ENCODE measurements around the gene WDCP. TPM values are rescaled to one million over a fixed set of nuclear protein-coding genes. Genes with fewer than 3 reads are reported as not detected.
"Not testable (repeated sequence)": the region's sequence is repeated elsewhere in the genome, so short reads cannot be mapped to it uniquely, and the experiment has no call there.

WDCP gene
- polyA plus RNA-seq, 1 donor from 2014 or later = 15.7 TPM

DNA sequence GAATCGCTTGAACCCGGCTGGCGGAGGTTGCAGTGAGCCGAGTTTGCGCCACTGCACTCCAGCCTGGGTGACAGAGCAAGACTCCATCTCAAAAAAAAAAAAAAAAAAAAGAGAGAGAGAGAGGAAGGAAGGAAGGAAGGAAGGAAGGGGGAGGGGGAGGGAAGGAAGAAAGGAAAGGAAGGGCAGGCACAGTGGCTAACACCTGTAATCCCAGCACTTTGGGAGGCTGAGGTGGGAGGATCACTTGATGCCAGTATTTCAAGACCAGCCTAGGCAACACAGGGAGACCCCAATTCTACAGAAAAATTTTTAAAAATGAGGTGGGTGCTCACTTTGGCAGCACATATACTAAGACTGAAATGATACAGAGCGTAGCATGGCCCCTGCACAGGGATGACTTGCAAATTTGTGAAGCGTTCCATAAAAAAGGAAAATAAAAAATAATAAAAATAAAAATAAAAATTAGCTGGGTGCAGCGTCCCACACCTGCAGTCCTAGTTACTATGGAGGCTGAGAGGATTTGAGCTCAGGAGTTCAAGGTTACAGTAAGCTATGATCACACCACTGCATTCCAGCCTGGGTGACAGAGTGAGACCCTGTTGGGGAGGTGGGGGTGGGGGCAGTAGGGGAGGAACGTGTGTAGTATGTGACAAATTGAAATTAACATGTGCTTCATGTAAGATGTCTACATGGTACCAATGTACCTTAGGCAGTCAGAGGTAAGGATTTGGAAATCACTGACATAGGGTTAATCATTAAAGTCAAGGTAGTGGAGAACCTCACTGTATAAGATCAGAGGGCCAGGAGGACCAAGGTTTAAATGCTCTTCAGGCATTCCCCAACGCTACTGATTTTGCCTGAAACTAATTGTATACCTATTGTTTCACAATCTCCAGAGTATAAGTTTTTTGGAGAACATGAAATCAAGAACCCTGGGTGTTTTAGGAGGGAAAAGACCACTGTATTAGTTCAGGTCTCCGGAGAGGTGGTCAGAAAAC is 1.4 kb downstream of the WDCP start:
- Histone ChIP-seq H2AFZ (ENCODE audit: low read depth, low read length) (no peak overlapping the region), H3K4me3 (ENCODE audit: low read length) (peak overlapping the region; percentile 75)

DNA sequence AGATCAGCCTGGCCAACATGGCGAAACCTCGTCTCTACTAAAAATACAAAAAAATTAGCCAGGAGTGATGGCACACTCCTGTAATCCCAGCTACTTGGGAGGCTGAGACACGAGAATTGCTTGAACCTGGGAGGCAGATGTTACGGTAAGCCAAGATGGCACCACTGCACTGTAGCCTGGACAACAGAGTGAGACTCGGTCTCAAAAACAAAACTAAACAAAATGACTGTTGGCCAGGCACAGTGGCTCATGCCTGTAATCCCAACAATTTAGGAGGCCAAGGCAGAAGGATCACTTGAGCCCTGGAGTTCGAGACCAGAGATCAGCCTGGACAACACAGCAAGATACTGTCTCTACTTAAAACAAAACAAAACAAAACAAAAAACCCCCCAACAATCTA is 4.1 kb downstream of the WDCP start:
- not testable (repeated sequence) for H3K4me2 ChIP-seq (ENCODE audit: low read length); H3K27me3 ChIP-seq (ENCODE audit: insufficient read depth, low read depth, low read length); H3F3A ChIP-seq (ENCODE audit: insufficient read depth, low read length, poor library complexity, severe bottlenecking); H3K9me3 ChIP-seq (ENCODE audit: low read length); H3K36me3 ChIP-seq (ENCODE audit: insufficient read depth, low read length); H3K4me3 ChIP-seq (ENCODE audit: low read length); H4K20me1 ChIP-seq (ENCODE audit: insufficient read depth); H3K27ac ChIP-seq (ENCODE audit: low read length); H3K9me2 ChIP-seq (ENCODE audit: insufficient read depth, low read length); H2AFZ ChIP-seq (ENCODE audit: low read depth, low read length); H3K9ac ChIP-seq (ENCODE audit: low read length)
- H3K79me2 ChIP-seq (replicated peaks; ENCODE audit: insufficient read depth, low read length) = peaks cover 12% of the 10 kb centered on the region

More for the DNA sequence above, 1.4 kb downstream of the WDCP start:
- peaks cover 12% of the 10 kb centered on the region for H3K79me2 ChIP-seq (replicated peaks; ENCODE audit: insufficient read depth, low read length)
- H3K36me3 ChIP-seq (ENCODE audit: insufficient read depth, low read length) = no peaks in the 10 kb centered on the region
- TF ChIP-seq SMC3 (conservative IDR thresholded peaks at IDR 0.05; ENCODE audit: poor library complexity) (no peak), EZH2 (IDR thresholded peaks at IDR 0.05; ENCODE audit: borderline replicate concordance, insufficient read depth, low read length, poor library complexity, severe bottlenecking) (no peak), POLR2AphosphoS5 (IDR thresholded peaks at IDR 0.05) (no peak), MXI1 (conservative IDR thresholded peaks at IDR 0.05; ENCODE audit: poor library complexity, severe bottlenecking) (no peak)
- TF ChIP-seq, protein P1, sequence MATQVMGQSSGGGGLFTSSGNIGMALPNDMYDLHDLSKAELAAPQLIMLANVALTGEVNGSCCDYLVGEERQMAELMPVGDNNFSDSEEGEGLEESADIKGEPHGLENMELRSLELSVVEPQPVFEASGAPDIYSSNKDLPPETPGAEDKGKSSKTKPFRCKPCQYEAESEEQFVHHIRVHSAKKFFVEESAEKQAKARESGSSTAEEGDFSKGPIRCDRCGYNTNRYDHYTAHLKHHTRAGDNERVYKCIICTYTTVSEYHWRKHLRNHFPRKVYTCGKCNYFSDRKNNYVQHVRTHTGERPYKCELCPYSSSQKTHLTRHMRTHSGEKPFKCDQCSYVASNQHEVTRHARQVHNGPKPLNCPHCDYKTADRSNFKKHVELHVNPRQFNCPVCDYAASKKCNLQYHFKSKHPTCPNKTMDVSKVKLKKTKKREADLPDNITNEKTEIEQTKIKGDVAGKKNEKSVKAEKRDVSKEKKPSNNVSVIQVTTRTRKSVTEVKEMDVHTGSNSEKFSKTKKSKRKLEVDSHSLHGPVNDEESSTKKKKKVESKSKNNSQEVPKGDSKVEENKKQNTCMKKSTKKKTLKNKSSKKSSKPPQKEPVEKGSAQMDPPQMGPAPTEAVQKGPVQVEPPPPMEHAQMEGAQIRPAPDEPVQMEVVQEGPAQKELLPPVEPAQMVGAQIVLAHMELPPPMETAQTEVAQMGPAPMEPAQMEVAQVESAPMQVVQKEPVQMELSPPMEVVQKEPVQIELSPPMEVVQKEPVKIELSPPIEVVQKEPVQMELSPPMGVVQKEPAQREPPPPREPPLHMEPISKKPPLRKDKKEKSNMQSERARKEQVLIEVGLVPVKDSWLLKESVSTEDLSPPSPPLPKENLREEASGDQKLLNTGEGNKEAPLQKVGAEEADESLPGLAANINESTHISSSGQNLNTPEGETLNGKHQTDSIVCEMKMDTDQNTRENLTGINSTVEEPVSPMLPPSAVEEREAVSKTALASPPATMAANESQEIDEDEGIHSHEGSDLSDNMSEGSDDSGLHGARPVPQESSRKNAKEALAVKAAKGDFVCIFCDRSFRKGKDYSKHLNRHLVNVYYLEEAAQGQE (IDR thresholded peaks at IDR 0.05; ENCODE audit: borderline replicate concordance) = no peak
- H4K20me1 ChIP-seq (ENCODE audit: insufficient read depth) = no peaks in the 10 kb centered on the region
- no peaks in the 10 kb centered on the region for H3K27me3 ChIP-seq (ENCODE audit: insufficient read depth, low read depth, low read length)
- H3K9ac ChIP-seq (ENCODE audit: low read length) = no peak overlapping the region
- no peaks in the 10 kb centered on the region for H3K9me2 ChIP-seq (ENCODE audit: insufficient read depth, low read length)
- peak overlapping the region; percentile 72 for H3K4me2 ChIP-seq (ENCODE audit: low read length)
- no peak overlapping the region for H3K27ac ChIP-seq (ENCODE audit: low read length)
- no peaks in the 10 kb centered on the region for H3K9me3 ChIP-seq (ENCODE audit: low read length)
- H3F3A ChIP-seq (ENCODE audit: insufficient read depth, low read length, poor library complexity, severe bottlenecking) = no peaks in the 10 kb centered on the region

DNA sequence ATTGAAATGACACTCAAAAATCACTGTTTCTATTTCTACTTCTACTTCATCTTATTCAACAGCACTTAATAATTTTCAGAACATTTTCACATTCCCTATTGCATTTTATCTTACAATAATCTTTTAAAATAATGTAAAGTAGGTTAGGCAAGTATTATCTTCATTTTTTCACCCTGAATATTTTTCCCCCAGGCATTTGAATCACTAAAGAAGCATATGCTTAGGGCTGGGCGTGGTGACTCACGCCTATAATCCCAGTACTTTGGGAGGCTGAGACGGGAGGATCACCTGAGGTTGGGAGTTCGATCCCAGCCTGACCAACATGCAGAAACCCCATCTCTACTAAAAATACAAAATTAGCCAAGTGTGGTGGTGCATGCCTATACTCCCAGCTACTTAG is 6.7 kb downstream of the WDCP start:
- Histone ChIP-seq H2AFZ (ENCODE audit: low read depth, low read length) (no peak overlapping the region), H3K9ac (ENCODE audit: low read length) (no peak overlapping the region), H4K20me1 (ENCODE audit: insufficient read depth) (no peaks in the 10 kb centered on the region), H3K9me2 (ENCODE audit: insufficient read depth, low read length) (no peaks in the 10 kb centered on the region), H3K27me3 (ENCODE audit: insufficient read depth, low read depth, low read length) (no peaks in the 10 kb centered on the region), H3F3A (ENCODE audit: insufficient read depth, low read length, poor library complexity, severe bottlenecking) (no peaks in the 10 kb centered on the region), H3K4me2 (ENCODE audit: low read length) (no peak overlapping the region), H3K9me3 (ENCODE audit: low read length) (no peaks in the 10 kb centered on the region), H3K27ac (ENCODE audit: low read length) (no peak overlapping the region), H3K4me3 (ENCODE audit: low read length) (no peak overlapping the region), H3K36me3 (ENCODE audit: insufficient read depth, low read length) (no peaks in the 10 kb centered on the region), H3K79me2 (replicated peaks; ENCODE audit: insufficient read depth, low read length) (peaks cover 4% of the 10 kb centered on the region)
- TF ChIP-seq, protein P2, sequence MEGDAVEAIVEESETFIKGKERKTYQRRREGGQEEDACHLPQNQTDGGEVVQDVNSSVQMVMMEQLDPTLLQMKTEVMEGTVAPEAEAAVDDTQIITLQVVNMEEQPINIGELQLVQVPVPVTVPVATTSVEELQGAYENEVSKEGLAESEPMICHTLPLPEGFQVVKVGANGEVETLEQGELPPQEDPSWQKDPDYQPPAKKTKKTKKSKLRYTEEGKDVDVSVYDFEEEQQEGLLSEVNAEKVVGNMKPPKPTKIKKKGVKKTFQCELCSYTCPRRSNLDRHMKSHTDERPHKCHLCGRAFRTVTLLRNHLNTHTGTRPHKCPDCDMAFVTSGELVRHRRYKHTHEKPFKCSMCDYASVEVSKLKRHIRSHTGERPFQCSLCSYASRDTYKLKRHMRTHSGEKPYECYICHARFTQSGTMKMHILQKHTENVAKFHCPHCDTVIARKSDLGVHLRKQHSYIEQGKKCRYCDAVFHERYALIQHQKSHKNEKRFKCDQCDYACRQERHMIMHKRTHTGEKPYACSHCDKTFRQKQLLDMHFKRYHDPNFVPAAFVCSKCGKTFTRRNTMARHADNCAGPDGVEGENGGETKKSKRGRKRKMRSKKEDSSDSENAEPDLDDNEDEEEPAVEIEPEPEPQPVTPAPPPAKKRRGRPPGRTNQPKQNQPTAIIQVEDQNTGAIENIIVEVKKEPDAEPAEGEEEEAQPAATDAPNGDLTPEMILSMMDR (IDR thresholded peaks at IDR 0.05; ENCODE audit: poor library complexity, severe bottlenecking) = no peak
- TF ChIP-seq MXI1 (conservative IDR thresholded peaks at IDR 0.05; ENCODE audit: poor library complexity, severe bottlenecking) (no peak), EP300 (conservative IDR thresholded peaks at IDR 0.05; ENCODE audit: poor library complexity, severe bottlenecking) (no peak), EZH2 (IDR thresholded peaks at IDR 0.05; ENCODE audit: borderline replicate concordance, insufficient read depth, low read length, poor library complexity, severe bottlenecking) (no peak), POLR2AphosphoS5 (IDR thresholded peaks at IDR 0.05) (no peak), RAD21 (conservative IDR thresholded peaks at IDR 0.05) (no peak), TAF1 (IDR thresholded peaks at IDR 0.05; ENCODE audit: low read depth) (no peak), SMC3 (conservative IDR thresholded peaks at IDR 0.05; ENCODE audit: poor library complexity) (no peak)
- TF ChIP-seq, protein P1 (IDR thresholded peaks at IDR 0.05; ENCODE audit: borderline replicate concordance) = no peak
